ENCODE data around the gene CPZ. TPM values are rescaled to one million over a fixed set of nuclear protein-coding genes. Genes with fewer than 3 reads are reported as not detected.

Gene CPZ
- total RNA-seq, 2 donors from 2014 or later: 0.90 to 1.2 TPM

DNA sequence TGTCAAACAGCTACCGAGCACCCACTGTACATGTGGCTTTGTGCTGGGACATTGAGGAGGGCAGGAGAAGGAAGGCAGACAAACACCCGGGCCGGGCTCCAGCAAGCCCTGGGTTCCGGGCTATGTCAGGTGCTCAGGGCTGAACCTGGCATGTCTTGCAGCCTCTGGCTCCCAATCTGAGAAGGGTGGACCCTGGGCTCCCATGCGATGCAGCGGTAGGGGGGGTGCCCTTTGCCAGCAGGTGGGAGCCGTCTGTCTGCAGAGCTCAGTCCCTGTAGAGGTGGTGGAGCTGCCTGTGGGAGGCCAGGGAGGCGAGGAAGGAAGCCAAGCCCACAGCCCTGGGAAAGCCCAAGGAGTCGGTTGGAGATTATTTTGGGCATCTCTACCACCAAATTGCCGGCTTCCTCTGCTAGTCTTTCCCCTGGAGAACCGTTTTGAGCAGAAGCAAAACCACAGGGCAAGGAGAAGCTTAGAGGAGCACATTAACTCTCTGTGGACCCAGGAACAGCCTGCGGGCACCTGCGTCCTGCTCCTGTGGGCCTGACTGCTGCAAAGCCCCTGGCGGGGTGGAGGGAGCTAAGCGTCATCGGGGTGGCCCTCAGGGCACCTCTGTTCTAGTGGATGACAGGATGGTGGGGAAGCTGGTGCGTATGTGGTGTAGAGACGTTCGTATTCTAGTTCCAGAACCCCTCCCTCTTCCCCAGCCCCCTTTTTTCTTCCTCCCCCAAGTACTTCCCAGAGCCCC, 10.3 kb downstream of the CPZ start:
- Histone ChIP-seq H3K27ac (no peak overlapping the region), H3K27me3 (no peaks in the 10 kb centered on the region), H3K4me1 (peaks cover 0 to 5% of the 10 kb centered on the region in 2 donors), H3K4me3 (no peak overlapping the region), H3K36me3 (no peaks in the 10 kb centered on the region), H3K9me3 (no peaks in the 10 kb centered on the region)
- no peak for DNase-seq (ENCODE audit: low spot score)
- TF ChIP-seq, protein P1, sequence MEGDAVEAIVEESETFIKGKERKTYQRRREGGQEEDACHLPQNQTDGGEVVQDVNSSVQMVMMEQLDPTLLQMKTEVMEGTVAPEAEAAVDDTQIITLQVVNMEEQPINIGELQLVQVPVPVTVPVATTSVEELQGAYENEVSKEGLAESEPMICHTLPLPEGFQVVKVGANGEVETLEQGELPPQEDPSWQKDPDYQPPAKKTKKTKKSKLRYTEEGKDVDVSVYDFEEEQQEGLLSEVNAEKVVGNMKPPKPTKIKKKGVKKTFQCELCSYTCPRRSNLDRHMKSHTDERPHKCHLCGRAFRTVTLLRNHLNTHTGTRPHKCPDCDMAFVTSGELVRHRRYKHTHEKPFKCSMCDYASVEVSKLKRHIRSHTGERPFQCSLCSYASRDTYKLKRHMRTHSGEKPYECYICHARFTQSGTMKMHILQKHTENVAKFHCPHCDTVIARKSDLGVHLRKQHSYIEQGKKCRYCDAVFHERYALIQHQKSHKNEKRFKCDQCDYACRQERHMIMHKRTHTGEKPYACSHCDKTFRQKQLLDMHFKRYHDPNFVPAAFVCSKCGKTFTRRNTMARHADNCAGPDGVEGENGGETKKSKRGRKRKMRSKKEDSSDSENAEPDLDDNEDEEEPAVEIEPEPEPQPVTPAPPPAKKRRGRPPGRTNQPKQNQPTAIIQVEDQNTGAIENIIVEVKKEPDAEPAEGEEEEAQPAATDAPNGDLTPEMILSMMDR (IDR thresholded peaks at IDR 0.05): no peak

DNA sequence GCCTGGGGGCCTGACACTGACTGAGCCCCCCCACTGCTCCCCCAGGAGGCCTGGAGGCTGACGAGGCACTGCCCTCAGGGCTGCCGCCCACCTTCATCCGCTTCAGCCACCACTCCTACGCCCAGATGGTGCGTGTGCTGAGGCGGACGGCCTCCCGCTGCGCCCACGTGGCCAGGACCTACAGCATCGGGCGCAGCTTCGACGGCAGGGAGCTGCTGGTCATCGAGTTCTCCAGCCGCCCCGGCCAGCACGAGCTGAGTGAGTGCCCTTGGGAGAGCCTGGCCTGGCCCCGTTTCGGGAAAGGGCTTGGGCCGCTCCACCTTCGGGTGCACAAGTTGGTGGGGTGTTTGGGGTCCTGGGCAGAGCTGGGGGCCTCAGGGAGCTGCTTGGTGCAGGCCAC, 11.4 kb downstream of the CPZ start:
- no peak overlapping the region for H3K27ac ChIP-seq
- no peak for DNase-seq (ENCODE audit: low spot score)
- TF ChIP-seq, protein P1 (IDR thresholded peaks at IDR 0.05): no peak
- peaks cover 0 to 7% of the 10 kb centered on the region in 2 donors for H3K4me1 ChIP-seq
- H3K27me3 ChIP-seq: no peaks in the 10 kb centered on the region
- no peak overlapping the region for H3K4me3 ChIP-seq
- no peaks in the 10 kb centered on the region for H3K36me3 ChIP-seq
- no peaks in the 10 kb centered on the region for H3K9me3 ChIP-seq

DNA sequence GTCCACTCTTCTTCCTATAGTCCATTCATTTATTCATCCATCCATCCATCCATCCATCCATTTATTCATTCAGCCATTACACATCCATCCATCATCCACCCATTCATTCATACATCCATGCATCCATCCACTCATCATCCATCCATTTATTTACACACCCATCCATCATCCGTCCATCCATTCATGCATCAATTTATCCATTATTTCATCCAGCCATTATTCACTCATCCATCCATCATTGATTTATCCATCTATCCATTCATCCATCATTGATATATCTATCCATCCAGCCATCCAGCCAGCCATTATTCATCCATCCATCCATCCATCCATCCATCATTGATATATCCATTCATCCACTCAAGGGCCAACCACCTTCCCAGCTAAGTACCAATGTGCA, 12.7 kb downstream of the CPZ start:
- Histone ChIP-seq H3K36me3 (no peaks in the 10 kb centered on the region), H3K9me3 (no peaks in the 10 kb centered on the region), H3K27me3 (no peaks in the 10 kb centered on the region), H3K4me3 (no peak overlapping the region), H3K4me1 (peaks cover 0 to 7% of the 10 kb centered on the region in 2 donors), H3K27ac (no peak overlapping the region)
- TF ChIP-seq, protein P1 (IDR thresholded peaks at IDR 0.05): no peak
- DNase-seq (ENCODE audit: low spot score): no peak

DNA sequence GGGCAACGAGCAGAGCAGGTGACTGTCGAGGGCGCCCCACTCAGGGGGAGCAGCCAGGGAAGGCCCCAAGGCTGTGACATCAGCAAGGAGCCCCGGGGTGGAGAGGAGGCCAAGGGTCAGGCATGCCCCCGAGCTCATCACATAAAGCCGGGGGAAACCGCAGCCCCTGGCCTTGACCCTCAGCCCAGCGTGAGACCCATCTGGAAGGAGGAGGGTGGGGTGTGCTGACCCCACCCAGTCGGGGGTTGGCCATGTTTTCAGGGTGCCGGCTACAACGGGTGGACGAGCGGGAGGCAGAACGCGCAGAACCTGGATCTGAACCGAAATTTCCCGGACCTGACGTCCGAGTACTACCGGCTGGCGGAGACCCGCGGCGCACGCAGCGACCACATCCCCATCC, 13.9 kb downstream of the CPZ start:
- TF ChIP-seq, protein P1 (IDR thresholded peaks at IDR 0.05): no peak
- Histone ChIP-seq H3K9me3 (no peaks in the 10 kb centered on the region), H3K27ac (no peak overlapping the region), H3K4me3 (no peak overlapping the region), H3K36me3 (no peaks in the 10 kb centered on the region), H3K4me1 (peaks cover 0 to 7% of the 10 kb centered on the region in 2 donors), H3K27me3 (no peaks in the 10 kb centered on the region)
- DNase-seq (ENCODE audit: low spot score): no peak

DNA sequence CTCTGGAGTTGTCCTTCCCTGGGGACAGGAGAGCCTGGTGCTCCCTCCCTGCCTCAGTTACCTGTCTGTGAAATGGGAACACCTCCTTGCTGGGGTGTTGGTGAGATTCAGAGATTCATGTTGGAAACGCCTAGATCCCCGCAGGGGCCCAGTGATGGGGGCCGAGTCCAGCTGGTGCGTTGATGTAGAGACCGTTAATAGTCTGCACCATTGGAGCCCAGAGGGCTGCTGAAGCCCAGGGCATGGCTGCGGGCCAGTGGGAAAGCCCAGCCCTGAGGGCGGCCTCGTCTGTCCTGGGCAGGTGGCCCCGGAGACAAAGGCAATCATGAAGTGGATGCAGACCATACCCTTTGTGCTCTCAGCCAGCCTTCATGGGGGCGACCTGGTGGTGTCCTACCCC, 14.4 kb downstream of the CPZ start:
- TF ChIP-seq, protein P1 (IDR thresholded peaks at IDR 0.05): no peak
- Histone ChIP-seq H3K4me1 (peaks cover 0 to 7% of the 10 kb centered on the region in 2 donors), H3K27me3 (no peaks in the 10 kb centered on the region), H3K36me3 (no peaks in the 10 kb centered on the region), H3K4me3 (no peak overlapping the region), H3K9me3 (no peaks in the 10 kb centered on the region), H3K27ac (no peak overlapping the region)
- DNase-seq (ENCODE audit: low spot score): no peak
